ENCODE results near the gene CISD1. TPM values are rescaled to one million over a fixed set of nuclear protein-coding genes. Genes with fewer than 3 reads are reported as not detected.

CISD1 gene
- total and polyA plus RNA-seq, 2 of the 4 experiments (the other 2 are of a cell fraction): 28.2 to 34.6 TPM

- dilution Hi-C loops (cut with HindIII; ENCODE audit: low sequenced_read_pairs, unreplicated experiment): no loop called here
Observed at GRCh38 chr10:58293989-58294388, 25.0 kb downstream of the CISD1 start.

More at GRCh38 chr10:58293989-58294388, 25.0 kb downstream of the CISD1 start:
- Histone ChIP-seq H3K27me3 (ENCODE audit: control insufficient read depth, insufficient read depth, low read length) (no peaks in the 10 kb centered on the region), H3K9ac (ENCODE audit: low read depth, low read length) (no peak overlapping the region), H3K36me3 (ENCODE audit: control insufficient read depth, insufficient read depth, low read length) (no peaks in the 10 kb centered on the region), H3K27ac (ENCODE audit: insufficient read depth, low read length) (no peak overlapping the region), H3K79me1 (ENCODE audit: low read depth in 1 of 2, low read length in 2 of 2) (no peaks in the 10 kb centered on the region), H2BK120ac (ENCODE audit: low read depth, low read length) (no peak overlapping the region), H4K91ac (ENCODE audit: insufficient read depth, low read depth, low read length) (no peak overlapping the region), H3K9me1 (ENCODE audit: insufficient read depth, low read length) (no peaks in the 10 kb centered on the region), H3K4me1 (ENCODE audit: control insufficient read depth, insufficient read depth, low read length) (no peaks in the 10 kb centered on the region), H3K23ac (ENCODE audit: low read depth, low read length) (no peak overlapping the region), H2AK5ac (ENCODE audit: low read depth, low read length) (no peak overlapping the region), H3K56ac (ENCODE audit: extremely low read depth, insufficient read depth, low read length) (no peak overlapping the region), H3K14ac (replicated peaks; ENCODE audit: low read depth, low read length) (no peak overlapping the region), H3K4me2 (ENCODE audit: low read depth, low read length) (no peak overlapping the region), H3K18ac (ENCODE audit: low read depth, low read length) (no peak overlapping the region), H2BK5ac (ENCODE audit: low read depth, low read length, poor library complexity, severe bottlenecking) (no peak overlapping the region), H2AFZ (replicated peaks; ENCODE audit: low read length, poor library complexity) (no peak overlapping the region), H3K4ac (ENCODE audit: low read depth, low read length) (no peak overlapping the region), H3K4me3 (ENCODE audit: insufficient read depth, low read depth, low read length) (no peak overlapping the region), H2BK15ac (ENCODE audit: low read depth, low read length) (no peak overlapping the region), H4K8ac (ENCODE audit: low read depth in 2 of 2, low read length in 2 of 2) (no peak overlapping the region), H4K5ac (ENCODE audit: low read depth, low read length) (no peak overlapping the region), H3K9me3 (ENCODE audit: control insufficient read depth, insufficient read depth, low read length) (no peaks in the 10 kb centered on the region), H2AK9ac (replicated peaks; ENCODE audit: low read depth, low read length, poor library complexity) (no peak overlapping the region), H4K20me1 (ENCODE audit: insufficient read depth, low read length) (no peaks in the 10 kb centered on the region), H2BK20ac (ENCODE audit: low read depth, low read length) (no peak overlapping the region)
- no TSS peak for BruUV-seq (replicated peaks)
- TF ChIP-seq BHLHE40 (IDR thresholded peaks at IDR 0.05; ENCODE audit: low read depth, low read length) (no peak), CTCF (conservative IDR thresholded peaks at IDR 0.05; ENCODE audit: low read depth, low read length) (no peak), CHD1 (IDR thresholded peaks at IDR 0.05; ENCODE audit: low read depth, low read length) (no peak), MAZ (IDR thresholded peaks at IDR 0.05; ENCODE audit: borderline replicate concordance, low read depth, low read length) (no peak), RCOR1 (IDR thresholded peaks at IDR 0.05; ENCODE audit: insufficient replicate concordance, low read length) (no peak), SMC3 (IDR thresholded peaks at IDR 0.05; ENCODE audit: low read depth, low read length) (no peak), NFE2L2 (IDR thresholded peaks at IDR 0.05; ENCODE audit: low read depth, low read length) (no peak), POLR2A (IDR thresholded peaks at IDR 0.05; ENCODE audit: low read depth, low read length) (no peak), FOS (IDR thresholded peaks at IDR 0.05; ENCODE audit: low read depth, low read length) (no peak), USF2 (IDR thresholded peaks at IDR 0.05; ENCODE audit: low read depth, low read length) (no peak), RFX5 (IDR thresholded peaks at IDR 0.05; ENCODE audit: low read depth, low read length) (no peak), ELK1 (IDR thresholded peaks at IDR 0.05; ENCODE audit: borderline replicate concordance, low read depth, low read length) (no peak), MAFK (IDR thresholded peaks at IDR 0.05; ENCODE audit: low read depth, low read length) (no peak), CEBPB (IDR thresholded peaks at IDR 0.05; ENCODE audit: low read depth, low read length) (no peak), RAD21 (IDR thresholded peaks at IDR 0.05; ENCODE audit: low read length) (no peak), MXI1 (IDR thresholded peaks at IDR 0.05; ENCODE audit: borderline replicate concordance, low read depth, low read length) (no peak)
- in situ Hi-C loops (cut with MboI; ENCODE audit: low sequenced_read_pairs): no loop called here
- no peak for ATAC-seq (ENCODE audit: low read depth)
- no CpG with 5 or more reads among the region's 5 CpGs for WGBS, 2 experiments (ENCODE audit: extremely low coverage in 2 of 2, insufficient read length in 1 of 2)
- intact Hi-C loops (cut with micrococcal nuclease): no loop called here
- ChIA-PET POLR2A (ENCODE audit: unreplicated experiment) (no interaction called here), CTCF (no interaction called here)
- no peak for DNase-seq
